ENCODE data around the gene WDFY2. TPM values are rescaled to one million over a fixed set of nuclear protein-coding genes. Genes with fewer than 3 reads are reported as not detected.

The WDFY2 gene
- total RNA-seq, 6 donors from 2014 or later = 13.4 to 34.0 (median 18.8) TPM

DNA sequence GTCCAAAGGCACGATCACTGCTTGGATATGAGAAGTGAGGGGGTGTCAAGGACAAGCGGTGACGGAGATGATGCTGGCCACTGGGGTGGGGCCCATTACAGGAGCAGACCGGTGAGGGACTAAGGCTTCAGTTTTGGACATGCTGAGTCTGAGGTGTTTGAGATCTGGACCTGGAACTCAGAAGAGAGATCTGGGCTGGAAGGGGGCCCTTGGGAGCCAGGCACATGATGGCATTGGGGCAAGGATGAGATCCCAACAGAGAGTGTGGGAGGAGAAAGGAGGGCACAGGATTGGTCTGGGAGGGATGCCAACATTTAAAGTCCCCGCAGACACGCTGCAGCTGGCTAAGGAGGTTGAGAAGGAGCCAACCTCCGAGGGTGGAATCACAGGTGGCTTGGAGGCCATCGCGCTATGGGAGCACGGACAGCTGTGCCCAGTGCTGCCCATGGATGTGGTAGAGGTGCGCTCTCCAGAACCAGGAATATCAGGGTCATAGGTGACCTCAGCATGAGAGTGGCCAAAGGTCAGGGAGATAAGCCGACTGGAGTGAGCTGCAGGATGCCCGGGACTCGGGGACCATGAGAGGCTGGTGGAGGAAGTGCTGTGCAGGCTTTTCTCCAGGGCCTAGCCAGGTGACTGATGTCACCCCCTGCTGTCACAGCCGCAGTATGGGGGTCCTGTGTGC is 197.9 kb downstream of the WDFY2 start:
- TF ChIP-seq EP300 (IDR thresholded peaks at IDR 0.05) (no peak), POLR2AphosphoS5 (IDR thresholded peaks at IDR 0.05) (no peak), POLR2A (IDR thresholded peaks at IDR 0.05) (no peak)
- TF ChIP-seq, protein P1, sequence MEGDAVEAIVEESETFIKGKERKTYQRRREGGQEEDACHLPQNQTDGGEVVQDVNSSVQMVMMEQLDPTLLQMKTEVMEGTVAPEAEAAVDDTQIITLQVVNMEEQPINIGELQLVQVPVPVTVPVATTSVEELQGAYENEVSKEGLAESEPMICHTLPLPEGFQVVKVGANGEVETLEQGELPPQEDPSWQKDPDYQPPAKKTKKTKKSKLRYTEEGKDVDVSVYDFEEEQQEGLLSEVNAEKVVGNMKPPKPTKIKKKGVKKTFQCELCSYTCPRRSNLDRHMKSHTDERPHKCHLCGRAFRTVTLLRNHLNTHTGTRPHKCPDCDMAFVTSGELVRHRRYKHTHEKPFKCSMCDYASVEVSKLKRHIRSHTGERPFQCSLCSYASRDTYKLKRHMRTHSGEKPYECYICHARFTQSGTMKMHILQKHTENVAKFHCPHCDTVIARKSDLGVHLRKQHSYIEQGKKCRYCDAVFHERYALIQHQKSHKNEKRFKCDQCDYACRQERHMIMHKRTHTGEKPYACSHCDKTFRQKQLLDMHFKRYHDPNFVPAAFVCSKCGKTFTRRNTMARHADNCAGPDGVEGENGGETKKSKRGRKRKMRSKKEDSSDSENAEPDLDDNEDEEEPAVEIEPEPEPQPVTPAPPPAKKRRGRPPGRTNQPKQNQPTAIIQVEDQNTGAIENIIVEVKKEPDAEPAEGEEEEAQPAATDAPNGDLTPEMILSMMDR (IDR thresholded peaks at IDR 0.05) = no peak
- DNase-seq = no peak
- WGBS, 2 donors = 85 to 87% methylated on average over 15 of the region's 15 CpGs
- H3K27me3 ChIP-seq = no peaks in the 10 kb centered on the region
- no peaks in the 10 kb centered on the region for H3K36me3 ChIP-seq
- H3K9me3 ChIP-seq = no peaks in the 10 kb centered on the region
- no peak for ATAC-seq (ENCODE audit: low FRiP score in 2 of 2)
- H3K27ac ChIP-seq = no peak overlapping the region
- peaks cover 11 to 16% (median 14%) of the 10 kb centered on the region in 4 donors for H3K4me1 ChIP-seq
- no peak overlapping the region for H3K4me3 ChIP-seq

DNA sequence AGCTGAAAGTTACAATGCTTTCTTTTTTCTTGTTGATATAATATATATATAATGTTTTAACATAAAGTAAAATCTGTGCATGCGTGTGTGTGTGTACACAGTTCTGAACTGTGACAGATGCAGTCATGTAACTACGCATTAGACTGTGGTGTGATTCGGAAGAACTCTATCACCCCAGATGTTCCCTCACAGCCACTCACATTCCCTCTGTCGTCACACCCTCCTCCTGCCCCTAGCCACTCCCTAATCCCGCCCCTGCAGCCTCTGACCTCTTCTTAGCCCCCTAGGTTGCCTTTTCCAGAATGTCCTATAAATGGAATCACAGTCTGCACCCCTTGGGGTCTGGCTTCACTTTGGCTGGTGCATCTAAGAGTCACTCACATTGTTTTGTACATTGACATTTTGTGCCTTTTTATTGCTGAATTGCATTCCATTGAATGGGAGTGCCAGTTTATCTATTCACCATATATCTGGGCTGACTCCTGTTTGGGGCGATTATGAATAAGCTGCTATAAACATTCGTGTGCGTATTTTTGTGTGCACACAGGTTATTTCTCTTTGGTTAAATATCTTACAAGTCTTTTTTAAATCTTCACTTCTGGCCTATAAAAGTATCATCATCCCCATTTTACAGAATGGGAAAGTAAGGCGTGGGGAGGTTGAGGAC is 199.3 kb downstream of the WDFY2 start:
- Histone ChIP-seq H3K4me3 (no peak overlapping the region), H3K27ac (no peak overlapping the region), H3K27me3 (no peaks in the 10 kb centered on the region), H3K4me1 (peaks cover 13 to 18% (median 16%) of the 10 kb centered on the region in 4 donors), H3K36me3 (no peaks in the 10 kb centered on the region), H3K9me3 (no peaks in the 10 kb centered on the region)
- DNase-seq = no peak
- no peak for ATAC-seq (ENCODE audit: low FRiP score in 2 of 2)
- 90 to 93% methylated on average over 9 of the region's 9 CpGs for WGBS, 2 donors
- TF ChIP-seq EP300 (IDR thresholded peaks at IDR 0.05) = no peak
- TF ChIP-seq, protein P1 (IDR thresholded peaks at IDR 0.05) = no peak

DNA sequence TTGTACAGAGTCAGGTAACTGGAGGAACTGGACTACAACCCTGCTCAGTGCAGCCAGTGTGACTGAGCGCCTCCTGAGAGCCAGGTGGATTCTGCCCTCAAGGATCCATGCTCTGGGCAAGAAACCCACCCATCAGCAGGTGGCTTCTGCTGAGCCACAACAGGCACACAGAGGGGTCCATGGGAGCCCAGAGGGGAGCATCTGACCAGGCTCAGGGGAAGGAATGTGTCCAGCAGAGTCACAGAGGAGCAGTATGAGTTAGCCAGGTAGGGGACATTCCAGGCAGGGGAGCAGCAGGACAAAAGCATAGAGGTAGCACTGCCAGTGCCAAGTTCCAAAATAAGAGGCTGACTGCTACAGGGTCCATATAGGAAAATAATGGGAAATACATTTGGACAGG is 199.8 kb downstream of the WDFY2 start:
- no peak for DNase-seq

DNA sequence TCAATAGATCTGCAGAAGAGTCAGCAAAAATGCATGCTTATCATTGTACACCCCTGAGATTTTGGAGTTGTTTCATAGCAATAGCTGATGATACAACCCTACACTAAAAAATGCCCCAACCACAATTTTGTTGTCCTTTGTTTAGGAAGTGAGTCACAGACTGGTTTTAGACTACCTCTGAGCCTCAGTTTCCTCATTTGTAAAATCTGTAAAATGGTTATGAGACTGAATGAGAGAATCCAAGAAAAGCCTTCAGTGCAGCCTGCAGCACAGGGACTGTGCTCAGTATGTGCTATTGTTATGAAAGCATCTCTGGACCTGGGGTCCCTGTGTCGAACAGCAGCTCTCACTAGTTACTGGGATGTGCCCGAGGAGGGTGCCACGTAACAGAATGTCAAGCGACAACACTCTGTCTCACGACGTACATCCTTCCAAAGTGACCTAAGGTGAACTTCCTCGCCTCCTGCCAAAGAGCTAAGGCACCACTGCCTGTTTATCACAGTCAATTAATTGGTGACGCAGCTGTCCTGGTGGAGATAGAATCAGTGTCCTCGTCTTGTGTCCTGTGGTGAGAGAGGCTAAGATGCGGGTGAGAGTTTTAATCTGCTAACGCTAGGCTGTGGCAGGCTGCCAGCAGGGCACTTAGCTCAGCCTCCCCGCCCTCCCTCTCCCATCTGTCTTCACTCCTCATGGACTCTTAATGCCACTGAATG is 201.6 kb downstream of the WDFY2 start:
- no peak overlapping the region for H3K4me3 ChIP-seq
- ATAC-seq (ENCODE audit: low FRiP score in 2 of 2) = peak; percentile 20 to 65
- peak in 1 of 2 donors; percentile 54 for DNase-seq
- TF ChIP-seq POLR2A (IDR thresholded peaks at IDR 0.05) (no peak), POLR2AphosphoS5 (IDR thresholded peaks at IDR 0.05) (peak in 1 of 2 donors; percentile 80), EP300 (IDR thresholded peaks at IDR 0.05) (peak in 2 of 4 donors; percentile 54 to 70)
- WGBS, 2 donors = 43 to 50% methylated on average over 11 to 12 of the region's 12 CpGs
- peaks cover 13 to 18% (median 16%) of the 10 kb centered on the region in 4 donors for H3K4me1 ChIP-seq
- H3K27me3 ChIP-seq = no peaks in the 10 kb centered on the region
- no peaks in the 10 kb centered on the region for H3K36me3 ChIP-seq
- H3K9me3 ChIP-seq = no peaks in the 10 kb centered on the region
- peak overlapping the region; percentile 44 to 61 (median 56) for H3K27ac ChIP-seq

More for the DNA sequence above, 199.8 kb downstream of the WDFY2 start:
- Histone ChIP-seq H3K27ac (no peak overlapping the region), H3K4me1 (peaks cover 13 to 18% (median 16%) of the 10 kb centered on the region in 4 donors), H3K27me3 (no peaks in the 10 kb centered on the region), H3K36me3 (no peaks in the 10 kb centered on the region), H3K9me3 (no peaks in the 10 kb centered on the region), H3K4me3 (no peak overlapping the region)
- WGBS, 2 donors = 88% methylated on average over 1 of the region's 1 CpG
- TF ChIP-seq, protein P1 (IDR thresholded peaks at IDR 0.05) = no peak
- ATAC-seq (ENCODE audit: low FRiP score in 2 of 2) = no peak

Measured in upper lobe of left lung (tissue), 6 donors.